NCI-H2107 treated with DMSO at 0.1 percent for 48 hours (cell line): ENCODE data around the gene GIMAP5.

Source experiments
- DNase-seq: peaks from one replicate; lab custom pipeline; 2025; ENCODE audit not compliant: unreplicated experiment; lab: John Stamatoyannopoulos, UW

GIMAP5 gene

DNA sequence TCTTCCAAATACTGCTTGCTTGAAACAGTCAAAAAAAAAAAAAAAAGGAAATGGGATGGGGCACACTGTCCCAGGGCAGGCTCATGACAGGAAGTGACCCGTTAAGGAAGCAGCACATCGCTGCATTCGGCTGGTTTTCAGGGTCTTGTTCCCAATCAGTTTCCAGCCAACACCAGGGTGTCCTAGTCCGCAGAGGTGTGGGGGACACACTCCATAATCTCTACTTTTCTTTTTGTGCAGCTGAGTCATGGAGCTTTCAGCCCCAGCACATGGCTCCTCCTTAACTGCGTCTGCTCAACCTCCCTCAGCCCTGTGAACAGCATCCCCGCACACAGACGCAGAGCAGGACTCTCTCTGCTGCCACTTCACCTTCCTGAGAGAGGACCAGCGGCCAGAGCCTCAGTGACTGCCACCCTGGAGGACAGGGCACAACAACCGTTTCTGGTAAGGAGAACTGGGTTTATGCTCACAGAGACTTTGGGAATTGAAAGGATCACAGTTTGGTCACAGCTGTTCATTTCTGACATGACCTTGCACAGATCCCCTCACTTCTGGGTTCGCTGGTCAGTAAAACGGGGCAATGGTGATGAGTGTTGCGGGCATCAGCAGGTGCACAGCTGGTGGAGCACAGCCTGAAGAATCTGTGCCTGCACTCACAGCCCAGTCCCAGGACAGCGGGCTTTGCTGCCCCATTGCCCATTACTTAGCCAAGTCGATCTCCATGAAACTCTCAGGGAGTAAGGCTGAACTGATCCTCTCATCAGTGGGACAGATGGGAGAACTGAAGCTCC is at the start of gene GIMAP5:
GIMAP5 (plus strand) TSS at position 154 of the 791 bp plus-strand sequence. CDS start 3,467 bp downstream, outside the sequence.
- DNase-seq, result no peak

DNA sequence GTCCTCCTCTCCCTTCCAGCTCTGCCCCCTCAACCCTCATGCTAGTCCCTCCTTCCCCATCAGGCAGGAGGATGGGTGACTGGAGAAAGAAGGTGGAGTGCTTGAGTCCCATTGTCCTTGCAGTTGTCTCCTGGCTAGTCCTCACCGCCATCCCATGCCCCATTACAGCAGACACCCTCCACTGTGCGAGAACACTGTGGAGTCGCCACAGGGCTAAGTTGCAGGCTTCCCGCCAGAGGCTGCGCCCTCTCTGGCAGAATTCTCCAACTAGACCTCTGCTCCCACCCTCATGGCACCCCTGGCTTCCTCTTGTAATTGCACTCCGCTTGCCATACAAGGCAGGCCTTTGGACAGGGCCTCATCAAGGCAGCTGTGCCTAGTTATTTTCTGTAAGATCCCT is 48.6 kb upstream of the GIMAP5 start:
- no peak for DNase-seq

DNA sequence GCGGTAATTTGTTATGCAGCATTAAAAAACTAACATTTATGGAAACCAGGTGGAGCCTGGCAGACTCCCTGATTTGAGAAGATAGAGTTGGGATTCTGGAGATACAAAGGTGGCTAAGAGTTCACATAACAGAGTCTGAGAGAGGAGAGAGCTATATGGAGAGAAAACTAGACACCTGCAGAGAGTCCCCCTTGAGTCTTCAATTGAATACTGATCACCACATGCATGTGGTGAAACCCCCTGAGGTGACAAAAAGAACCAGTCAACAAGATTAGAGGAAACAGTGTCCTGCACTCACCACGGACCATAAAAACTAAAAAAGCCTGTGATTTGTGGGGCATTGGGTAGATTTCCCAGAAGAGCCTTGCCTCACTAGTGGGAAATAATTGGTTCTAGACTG is 41.6 kb upstream of the GIMAP5 start:
- no peak for DNase-seq

DNA sequence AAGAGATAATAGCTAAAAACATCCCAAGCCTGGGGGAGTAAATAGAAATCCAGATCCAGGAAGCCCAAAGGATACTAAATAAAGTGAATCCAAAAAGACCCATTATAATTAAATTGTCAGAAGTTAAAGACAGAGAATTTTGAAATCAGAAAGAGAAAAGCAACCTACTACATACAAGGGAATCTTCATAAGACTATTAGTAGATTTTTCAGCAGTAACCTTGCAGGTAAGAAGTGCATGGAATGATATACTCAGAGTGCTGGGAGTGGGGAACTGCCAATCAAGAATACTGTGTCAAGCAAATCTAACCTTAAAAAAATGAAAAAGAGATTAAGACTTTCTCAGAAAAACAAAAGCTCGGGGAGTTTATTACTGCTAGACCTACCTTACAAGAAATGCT is 34.0 kb upstream of the GIMAP5 start:
- DNase-seq, result no peak

DNA sequence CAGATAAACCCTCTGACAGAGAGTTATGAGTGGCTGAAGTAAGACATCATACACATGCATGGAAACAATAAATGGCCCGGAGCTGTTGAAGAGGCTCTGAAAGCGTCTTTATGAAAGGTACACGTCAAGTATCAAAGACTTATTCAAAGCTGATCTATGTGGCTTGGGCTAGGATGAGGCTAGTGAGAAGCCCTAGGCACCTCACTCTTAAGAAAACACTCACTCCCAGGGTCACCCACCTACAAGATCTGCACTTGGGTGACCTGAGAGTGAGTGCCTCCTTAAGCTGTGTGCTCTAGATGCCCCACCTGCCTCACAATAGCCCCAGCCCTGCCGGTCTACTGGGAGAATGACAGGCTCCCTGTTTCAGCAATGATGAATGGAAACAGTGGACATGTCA is 21.9 kb upstream of the GIMAP5 start:
- no peak for DNase-seq

DNA sequence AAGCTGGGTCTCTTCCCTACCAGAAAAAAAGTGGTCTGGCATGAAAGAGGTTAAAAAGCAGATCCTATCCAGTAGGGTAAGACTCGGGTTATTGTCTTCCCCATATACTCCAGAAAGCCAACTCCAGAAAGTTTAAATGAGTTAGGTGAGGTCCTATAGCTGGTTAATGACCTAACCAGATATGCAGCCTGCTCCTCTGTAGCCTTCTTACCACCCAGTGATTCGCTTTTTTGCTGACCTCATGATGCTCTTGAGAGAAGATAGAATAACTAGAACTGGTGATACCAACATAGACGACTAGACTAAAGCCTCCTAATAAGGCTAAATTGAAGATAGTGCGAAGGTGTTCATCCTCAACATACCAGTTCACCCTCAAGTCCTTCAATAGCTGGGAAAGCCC is 21.5 kb upstream of the GIMAP5 start:
- no peak for DNase-seq

DNA sequence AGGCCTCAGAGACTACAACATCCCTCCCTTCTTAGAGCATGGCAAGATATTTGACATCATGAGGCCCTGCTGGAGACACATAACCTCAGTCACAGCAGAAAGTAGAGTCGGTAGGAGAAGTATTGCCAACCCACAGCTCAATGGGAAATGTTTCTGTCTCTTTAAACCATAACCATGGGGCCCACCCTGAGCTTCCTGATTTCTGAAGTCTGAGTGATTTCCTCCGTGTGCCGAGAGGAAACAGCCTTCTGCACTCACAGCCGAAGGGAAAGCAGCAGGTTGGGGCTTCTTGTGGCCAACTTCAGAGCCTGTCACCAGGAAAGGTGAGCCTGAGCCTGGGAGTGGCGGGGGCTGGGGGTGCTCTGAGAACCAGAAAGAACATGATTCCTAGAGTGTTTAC is 20.9 kb upstream of the GIMAP5 start, which contains the start of gene GIMAP1:
GIMAP1 (plus strand) TSS at position 246 of the 400 bp plus-strand sequence. CDS start 2,435 bp downstream, outside the sequence.
- no peak for DNase-seq

DNA sequence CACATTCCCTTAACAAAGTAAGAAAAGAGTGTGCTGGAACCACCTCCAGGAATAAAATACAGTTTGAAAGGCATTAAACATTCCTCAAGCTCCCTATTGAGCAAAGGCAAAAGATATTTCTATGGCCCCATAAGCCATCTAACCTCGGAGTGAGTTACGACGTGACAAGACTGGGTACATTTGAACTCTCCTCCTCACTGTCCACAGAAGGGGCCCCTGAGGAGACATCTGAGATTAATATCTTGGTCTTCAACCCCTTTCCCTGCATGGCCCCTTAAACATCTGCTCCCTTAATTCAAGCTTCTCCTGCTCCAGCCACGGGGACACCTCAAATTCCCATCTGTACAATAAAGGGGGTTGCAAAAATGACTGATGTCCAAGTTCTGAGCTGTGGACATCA is 20.3 kb upstream of the GIMAP5 start:
- no peak for DNase-seq

DNA sequence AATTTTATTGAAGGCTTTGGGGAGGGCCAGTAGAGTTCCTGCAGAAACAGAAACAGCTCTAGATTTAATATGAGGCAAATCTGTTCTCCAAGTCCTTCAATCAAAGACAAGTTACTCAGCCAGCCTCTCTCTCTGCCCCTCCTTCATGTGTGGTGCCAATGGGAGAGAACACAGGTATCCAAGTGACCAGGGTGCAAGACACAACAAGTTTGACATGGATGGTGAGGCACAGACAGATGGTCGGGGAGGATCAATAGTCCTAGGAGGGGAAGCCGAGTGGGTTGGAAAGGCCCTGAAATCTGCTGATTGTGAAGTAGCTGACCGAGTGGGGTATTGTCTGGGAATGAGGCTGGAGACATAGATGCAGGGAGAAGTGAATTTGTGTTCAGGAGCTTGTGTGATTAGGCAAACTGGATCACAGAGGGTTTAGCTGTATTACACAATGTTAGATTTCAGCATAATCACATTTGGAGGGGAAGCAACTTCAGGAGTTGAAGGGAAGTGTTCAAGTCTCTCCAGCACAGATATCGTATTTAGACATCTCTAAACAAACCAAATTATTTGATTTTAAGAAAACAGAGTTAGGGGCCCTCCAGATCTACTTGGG is 19.3 kb upstream of the GIMAP5 start:
- DNase-seq, result no peak

DNA sequence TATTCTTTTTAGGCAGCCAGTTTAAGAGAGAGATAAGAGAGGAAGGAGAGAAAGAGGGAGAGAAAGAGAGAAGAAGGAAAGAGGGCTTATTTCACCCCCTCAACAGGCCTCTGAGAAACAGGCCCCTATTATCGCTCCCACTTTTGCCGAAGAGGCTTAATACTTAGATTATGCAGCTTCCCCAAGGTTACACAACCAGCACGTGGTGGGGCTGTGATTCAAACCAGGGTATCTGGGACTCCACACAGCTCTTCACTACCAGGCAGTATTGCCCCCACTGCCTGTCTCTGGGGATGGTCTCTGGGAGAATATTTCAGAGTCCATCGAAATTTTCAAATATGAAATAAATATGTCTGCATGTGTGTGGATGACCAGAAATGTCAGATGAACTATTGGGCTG is 17.8 kb upstream of the GIMAP5 start:
- DNase-seq, result no peak

DNA sequence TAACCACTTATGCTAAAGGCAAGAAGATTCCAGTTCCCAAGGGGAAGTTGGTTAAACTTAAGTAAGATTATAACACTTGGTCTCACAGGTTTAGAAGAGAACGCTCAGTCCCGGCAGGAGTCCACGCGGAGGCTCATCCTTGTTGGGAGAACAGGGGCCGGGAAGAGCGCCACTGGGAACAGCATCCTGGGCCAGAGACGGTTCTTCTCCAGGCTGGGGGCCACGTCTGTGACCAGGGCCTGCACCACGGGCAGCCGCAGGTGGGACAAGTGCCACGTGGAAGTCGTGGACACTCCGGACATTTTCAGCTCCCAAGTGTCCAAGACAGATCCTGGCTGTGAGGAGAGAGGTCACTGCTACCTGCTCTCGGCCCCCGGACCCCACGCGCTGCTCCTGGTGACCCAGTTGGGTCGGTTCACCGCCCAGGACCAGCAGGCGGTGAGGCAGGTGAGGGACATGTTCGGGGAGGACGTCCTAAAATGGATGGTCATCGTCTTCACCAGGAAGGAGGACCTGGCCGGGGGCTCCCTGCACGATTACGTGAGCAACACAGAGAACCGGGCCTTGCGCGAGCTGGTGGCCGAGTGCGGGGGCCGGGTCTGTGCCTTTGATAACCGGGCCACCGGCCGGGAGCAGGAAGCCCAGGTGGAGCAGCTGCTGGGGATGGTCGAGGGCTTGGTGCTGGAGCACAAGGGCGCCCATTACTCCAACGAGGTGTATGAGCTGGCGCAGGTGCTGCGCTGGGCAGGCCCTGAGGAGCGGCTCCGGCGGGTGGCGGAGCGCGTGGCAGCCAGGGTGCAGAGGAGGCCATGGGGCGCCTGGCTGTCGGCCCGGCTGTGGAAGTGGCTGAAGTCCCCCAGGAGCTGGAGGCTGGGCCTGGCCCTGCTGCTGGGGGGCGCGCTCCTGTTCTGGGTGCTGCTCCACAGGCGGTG is 17.0 kb upstream of the GIMAP5 start:
- no peak for DNase-seq

DNA sequence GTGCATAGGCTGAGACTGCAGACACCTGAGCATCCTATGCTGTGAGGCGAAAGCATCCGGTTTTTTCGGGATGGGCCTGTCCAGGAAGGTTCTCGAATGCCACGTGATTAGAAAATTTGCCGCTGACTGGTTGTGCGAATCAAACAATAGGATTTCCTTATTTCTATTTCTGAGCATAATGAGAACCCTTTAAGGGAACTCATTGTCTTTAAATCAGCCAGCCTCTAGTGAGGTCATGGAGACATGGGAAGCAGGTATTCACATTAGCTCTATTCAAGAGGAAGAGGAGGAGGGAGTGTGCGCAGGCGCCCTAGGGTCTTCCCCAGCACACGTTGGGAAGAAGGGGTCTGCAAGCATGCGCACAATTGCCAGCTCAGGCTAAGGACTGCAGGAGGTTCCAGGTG is 15.2 kb upstream of the GIMAP5 start:
- no peak for DNase-seq

DNA sequence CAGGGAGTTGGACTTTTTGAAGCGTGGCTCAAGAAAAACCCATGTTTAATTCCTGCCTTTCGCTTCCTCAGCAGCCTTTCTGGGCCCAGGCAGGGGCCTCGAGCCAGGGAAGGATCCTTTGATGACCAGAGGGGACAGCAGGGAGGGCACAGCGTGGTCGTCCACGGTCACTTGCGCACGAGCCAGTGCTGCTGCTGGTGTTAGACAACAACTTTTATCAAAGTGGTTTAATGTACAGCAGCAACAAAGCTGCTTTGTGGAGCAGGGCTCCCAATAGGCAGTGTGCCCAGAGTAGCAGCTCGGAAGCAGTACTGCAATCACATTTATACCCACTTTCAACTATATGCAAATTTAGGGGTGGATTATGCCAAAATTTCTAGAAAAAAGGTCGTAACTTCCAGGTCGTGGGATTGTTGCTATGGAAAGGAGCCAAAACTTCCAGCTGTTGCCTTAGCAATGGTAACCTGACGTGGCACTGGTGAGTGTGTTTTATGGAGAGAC is 14.7 kb upstream of the GIMAP5 start:
- no peak for DNase-seq

DNA sequence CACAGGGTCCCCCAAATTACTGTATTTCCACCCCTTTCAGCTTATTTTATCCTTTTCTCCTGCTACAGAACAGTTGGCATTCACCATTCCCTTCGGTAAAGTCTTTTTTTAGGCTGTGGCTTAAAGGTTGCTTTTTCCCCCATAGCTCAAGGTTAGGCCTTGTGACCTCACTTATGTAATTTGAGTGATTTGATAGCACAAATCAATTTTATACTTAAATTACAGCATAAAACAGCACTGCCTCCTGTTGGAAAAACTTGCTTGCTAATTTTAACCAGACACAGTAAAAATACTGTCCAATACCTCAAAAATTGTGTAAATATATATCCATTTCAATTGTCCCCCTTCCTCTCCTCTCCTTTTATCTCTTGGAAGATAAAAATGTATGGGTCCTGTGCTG is 13.8 kb upstream of the GIMAP5 start:
- no peak for DNase-seq

DNA sequence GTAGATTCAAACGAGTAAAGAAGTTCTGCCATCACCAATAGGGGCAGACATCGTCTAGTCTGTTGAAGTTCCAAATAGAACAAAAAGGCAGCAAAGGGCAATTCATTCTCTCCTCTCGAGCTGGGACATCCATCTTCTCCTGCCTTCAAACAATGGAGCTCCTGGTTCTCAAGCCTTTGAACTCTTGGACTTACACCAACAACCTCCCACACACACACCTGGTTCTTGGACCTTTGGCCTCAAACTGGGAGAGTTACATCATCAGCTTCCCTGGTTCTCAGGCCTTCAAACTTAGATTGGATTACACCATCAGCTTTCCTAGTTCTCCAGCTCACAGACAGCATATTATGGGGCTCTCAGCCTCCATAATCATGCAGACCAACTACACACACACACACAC is 9.8 kb upstream of the GIMAP5 start:
- no peak for DNase-seq

DNA sequence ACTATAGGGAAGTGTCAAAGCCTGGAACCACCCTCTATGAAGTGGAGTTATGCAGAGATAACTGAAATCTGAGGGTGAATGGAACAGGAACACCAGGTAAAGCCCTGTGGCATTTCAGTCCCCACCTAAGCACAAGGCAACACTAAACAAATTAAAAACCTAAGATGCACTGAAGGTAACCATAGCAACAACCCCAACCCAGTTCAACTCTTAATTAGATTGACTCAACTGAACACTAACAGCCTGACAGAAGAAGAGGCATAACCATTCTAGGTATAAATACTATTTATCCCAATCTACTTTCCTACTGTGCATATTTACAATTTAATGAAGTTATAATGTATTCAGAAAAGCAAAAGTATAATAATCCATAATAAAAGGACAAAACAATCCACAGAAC is 9.2 kb upstream of the GIMAP5 start:
- DNase-seq, result no peak

DNA sequence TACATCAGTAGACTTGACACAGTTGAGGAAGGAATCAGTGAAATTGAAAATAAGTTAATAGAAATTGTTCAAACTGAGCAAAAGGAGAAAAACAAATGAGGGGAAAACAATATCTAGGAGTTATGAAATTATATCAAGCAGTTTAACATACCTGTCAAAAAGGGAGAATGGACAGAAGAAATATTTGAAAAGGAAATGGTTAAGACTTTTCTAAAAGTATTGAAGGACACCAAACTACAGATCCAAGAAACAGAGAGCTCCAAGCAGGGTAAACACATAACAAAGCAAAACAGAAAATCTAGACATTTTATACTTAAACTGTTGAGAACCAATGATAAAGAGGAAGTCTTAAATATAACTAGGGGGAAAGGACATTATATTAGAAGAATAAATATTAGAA is 8.6 kb upstream of the GIMAP5 start:
- DNase-seq, result no peak

DNA sequence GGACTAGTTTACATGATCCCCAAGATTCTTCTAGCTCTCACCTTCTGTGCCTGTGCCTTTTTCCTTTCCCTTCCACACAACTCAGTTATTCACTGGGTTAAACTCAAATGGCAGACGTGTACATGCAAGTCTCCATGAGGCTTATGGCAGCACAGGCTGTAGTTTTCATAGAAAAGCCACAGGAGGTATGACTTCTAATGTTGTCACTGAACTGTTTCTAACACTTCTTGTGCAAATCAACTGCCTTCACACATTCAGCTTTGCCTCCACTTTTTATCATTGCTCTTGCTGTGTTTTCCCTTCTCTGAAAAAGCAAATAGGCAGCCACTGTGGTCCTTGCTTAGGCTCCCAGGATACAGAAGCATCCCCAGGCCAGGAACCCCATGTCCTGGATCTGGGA is 5.3 kb upstream of the GIMAP5 start:
- DNase-seq, result no peak

DNA sequence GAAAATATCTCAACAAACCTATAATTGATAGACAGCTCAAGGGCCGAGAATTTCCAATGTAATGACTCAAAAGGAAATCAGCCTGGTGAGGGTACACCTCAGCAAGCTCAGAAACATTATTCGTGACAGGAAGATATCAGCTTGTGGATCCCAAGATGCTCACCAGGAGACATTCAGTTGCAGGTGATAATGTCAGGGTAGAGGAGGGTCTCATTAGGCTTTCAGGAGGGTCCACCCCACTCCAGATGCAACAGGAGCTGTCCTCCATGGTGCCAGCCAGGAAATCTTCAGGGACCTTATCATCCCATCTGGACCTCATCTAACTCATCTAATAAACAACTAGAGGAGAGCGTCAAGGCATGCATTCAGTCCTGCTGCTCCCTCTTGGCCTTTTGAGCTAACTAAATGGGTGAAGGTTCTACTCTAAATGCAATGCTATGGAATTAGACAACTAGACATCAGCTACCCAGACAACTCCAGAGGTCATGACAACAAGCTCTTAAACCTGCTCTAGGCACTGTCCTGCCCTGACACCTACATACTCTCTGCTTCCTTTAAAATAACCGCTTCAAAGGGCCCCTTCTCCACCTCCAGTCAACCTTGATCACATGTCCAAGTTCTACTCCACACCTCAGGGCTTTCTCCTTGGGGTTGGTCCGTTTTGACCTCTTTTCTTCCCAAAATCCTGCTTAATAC is 4.3 kb upstream of the GIMAP5 start:
- no peak for DNase-seq

DNA sequence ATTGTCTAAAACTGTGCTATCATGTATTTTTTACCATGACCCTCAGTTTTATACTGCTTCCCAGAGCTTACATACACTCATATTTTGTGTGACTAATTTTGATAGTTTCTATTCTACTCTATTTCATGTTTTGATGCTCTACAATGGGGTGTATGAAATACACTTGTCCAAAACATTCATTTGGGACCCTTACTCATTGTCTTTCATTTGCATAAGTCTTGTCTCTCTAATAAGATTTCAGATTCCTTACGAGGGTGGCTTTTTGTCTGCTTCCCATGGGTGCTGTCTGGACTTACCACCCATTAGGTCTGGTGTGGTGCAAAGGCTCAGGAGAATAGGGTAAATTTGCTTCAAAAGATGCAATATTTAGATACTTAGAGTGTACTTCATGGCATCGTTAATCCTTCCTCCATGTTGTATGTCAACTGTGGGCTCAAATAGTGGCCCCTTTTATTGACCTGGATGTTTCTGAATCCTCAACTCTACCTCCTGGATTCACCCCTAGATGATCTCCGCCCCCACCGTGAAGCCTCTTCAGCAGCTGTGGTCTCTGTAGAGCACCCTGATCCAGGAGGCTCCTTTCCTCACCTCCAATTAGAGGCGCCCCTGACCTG is 3.6 kb upstream of the GIMAP5 start:
- no peak for DNase-seq
